NCI-H526 treated with DMSO at 0.1 percent for 48 hours (cell line): Measurements from ENCODE around the gene PTDSS2.
A peak's percentile ranks its signal among the peaks of the same experiment; 100 is the strongest.
"Not testable (repeated sequence)": the region's sequence is repeated elsewhere in the genome, so short reads cannot be mapped to it uniquely, and the experiment has no call there.

Experiments used
- DNase-seq: peaks from one replicate; lab custom pipeline; 2025; lab: John Stamatoyannopoulos, UW

Gene PTDSS2

DNA sequence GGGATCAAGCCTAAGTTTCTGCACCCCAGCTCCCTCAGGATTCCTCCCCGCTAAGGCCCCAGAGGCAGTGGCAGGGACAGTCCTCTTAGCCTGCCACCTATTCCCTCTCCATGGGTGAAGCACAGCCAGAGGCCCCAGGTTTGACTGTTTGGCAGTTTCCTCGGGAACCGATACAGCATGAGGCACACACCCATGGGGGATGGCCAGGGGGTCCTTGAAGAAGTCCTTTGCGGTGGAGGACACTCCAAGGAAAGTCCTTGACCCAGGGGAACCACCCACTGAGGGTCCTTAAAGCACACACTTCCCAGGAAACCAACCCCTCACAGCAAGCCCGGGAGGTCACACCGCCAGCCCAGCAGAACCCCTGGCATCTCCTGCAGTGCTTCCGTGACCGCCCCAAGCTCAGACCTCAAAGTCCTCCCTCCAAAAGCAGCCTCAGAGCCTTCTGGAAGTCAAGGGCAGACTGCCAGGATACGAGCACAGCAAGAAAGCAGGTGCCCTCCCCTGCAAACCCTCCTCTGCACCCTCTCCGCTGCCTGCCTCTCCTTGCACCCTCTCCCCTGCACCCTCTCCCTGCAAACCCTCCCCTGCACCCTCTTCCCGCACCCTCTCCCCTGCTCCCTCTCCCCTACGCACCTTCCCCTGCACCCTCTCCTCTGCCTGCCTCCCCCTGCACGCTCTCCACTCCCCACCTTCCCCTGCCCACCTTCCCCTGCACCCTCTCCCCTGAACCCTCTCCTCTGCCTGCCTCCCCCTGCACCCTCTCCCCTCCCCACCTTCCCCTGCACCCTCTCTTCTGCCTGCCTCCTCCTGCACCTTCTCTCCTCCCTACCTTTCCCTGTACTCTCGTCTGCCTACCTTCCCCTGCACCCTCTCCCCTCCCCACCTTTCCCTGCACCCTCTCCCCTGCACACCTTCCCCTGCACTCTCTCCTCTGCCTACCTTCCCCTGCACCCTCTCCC is 36.7 kb upstream of the PTDSS2 start:
- DNase-seq: no peak

DNA sequence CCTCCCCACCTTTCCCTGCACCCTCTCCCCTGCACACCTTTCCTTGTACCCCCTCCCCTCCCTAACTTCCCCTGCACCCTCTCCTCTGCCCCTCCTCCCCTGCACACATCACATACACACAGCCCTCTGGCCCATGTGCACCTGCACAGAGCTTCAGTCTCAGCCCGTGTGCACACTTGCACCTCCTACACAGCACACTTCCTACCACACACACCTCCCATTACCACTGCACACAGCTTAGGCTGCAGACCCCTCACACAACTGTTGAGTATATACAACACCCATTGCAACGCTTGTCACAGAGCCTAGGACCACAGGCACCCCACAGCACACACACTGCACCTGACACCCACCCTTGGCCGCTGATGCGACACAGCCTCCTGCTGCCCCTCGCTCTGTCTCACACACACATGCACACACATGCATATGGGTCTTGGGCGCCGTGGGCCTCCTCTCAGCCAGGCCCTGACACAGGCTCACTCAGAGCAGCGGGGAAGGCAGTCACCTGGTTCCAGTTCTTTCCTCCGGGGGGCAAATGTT is 35.7 kb upstream of the PTDSS2 start:
- DNase-seq: no peak

DNA sequence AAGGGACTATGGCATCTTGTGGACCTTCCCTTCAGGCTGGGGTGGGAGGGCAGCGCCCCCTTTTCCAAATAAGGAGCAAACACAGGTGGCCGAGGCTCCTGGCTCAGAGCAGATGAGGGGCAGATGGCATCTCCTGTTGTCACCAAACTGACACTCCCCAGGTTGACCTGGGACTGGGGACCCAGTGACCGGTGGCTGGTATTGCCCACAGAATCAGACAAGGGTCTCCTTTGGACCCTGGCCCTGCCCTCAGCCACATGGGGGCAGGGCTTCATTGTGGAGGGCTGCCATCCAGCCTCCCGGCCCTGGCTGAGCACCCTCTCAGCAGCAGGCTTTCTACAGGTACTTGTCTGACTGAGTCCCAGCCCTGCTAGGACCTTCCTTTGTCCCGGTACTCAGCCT is 34.4 kb upstream of the PTDSS2 start:
- DNase-seq: no peak

DNA sequence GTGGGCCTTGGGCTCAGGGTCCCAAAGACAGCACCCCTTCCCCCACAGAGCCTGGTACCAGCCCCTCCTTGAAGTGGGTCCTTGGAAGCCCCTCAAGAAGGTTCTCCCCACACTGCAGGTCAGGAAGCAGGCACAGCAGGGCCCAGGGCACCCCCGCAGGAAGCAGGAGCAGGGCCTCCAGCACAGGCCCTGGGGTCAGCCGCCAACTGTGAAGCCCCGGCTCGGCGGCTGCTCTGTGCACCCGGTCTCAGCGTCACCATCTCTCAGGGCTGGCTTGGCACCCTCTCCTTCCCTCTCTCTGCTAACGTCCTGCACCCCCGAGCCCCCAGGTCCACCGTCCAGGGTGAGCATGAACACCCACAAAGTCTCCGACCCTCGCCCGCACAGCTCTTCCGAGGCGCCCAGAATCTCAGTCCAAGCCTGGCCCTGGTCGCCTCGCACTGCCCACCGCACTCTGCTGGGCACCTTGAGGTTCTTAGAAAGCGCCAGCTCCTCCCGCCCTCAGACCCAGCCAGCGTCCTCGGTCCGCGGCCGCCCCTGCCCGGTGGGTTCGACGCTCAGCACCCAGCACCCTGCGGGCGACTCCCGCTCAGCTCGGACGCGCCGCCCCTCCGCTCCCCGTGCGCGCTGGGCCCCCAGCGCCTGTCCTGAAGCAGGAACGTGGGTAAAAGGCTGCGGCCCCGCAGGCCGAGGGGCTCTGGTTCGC is 33.9 kb upstream of the PTDSS2 start:
- DNase-seq: no peak

DNA sequence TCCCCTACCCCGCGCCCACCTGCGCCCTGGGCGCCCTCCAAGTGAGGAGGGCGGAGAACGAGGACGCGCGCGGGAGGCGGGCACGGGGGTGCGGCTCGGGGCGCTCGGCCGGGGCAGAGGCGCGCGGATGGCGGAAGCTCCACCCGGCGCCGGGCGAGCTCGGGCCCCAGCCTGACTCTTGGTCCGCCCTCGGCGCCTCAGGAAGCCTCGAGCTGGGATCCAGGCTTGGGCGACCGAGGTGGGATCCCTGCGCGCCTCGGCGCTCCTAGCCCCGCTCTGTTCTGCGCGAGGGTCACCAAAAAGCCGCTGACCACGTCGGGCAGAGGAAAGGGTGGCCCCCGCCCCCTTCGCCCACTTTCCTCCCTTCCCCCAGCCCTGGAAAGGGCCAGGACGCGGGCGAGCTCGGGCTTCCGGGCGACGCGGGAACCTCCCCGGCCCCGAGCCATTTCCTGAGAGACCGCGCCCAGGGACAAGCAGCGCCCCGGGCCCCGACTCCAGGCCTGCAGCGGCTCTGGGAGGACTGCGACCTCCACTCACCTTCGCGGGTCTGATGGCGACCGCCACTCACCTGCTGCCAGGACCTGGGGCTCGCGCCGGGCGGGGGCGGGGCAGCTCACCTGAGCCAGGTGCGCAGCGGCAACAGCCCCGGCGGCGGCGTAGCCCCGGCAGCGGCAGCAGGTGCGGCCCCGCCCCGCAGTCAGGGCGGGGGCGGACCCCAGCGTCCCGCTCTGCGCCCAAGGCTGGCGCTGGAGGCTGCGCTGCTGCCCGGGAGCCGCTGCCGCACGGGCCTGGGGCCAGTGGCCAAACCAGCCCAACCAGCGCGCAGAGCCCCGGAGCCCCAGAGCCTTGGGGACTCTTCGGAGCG is 33.1 kb upstream of the PTDSS2 start:
- peak; percentile 73 for DNase-seq

DNA sequence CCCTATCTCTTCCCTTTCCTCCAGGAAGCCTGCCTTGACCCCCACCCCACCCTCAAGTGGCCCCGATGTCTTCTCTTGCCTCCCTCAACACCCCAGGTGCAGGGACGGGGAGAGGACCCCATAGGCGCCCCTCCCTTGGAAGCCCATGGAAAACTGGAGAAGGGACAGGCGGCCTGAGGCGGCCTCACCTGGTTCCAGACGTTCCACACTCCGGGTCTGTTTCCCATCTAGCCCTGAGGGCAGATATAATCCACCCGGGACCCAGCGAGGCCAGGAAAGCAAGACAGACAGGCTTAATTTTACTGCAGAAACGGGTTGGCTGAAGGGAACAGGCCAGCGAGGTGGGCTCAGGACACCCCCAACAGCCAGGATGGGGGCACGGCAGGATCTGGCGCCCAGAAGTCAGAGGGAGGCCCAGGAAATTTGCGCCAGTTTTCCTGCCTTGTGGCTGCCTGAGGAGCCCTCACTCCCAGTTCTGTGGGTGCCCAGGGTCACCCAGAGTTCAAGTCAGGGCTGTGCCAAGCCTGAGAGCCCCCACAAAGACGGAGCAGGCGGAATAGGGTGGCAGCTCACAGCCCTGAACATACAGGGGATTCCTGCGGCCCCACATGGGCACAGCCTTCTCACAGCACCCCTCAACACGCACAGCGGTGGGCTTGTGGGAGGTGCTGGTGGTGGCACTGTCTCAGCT is 32.3 kb upstream of the PTDSS2 start:
- DNase-seq: no peak

DNA sequence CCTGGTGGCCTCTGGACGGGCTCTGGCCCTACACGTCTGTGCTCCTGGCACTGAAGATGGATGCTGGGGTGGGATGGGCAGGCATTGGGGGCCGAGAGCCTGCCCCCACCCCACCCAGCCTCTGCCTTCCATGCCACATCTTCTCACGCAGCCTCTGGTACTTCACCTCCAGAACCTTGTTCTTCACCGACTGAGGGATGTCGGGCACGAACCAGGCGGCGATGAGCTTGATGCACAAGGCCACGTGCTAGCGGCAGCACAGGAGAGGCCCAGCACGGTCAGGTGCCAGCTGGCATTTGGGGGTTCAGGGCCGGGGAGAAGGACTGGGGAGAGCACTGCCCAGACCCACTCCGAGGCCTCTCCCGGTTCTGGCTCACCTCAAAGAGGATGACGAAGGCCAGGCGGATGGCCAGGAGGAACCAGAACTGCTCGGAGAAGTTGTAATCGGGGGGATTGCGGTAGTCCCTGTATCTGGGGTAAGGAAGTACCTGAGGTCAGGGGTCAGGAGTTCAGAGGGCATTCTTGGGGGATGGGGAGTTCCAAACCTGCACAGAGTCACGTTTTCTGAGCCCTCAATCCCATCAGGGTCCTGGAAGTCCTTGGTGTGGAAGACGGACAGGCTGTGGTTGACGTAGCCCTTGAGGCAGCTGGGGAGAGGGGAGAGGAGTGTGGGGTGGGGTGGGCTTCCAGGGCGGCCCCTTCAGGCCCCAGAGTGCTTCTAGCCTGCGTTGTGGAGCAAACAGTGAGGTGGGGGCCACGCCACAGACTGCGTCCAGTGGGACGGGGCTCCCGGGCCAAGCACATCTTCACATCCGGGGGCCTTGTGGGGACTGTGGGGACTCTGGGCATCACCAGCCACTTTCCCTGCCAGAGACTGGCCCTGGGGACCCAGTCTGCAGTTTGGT is 31.5 kb upstream of the PTDSS2 start:
- no peak for DNase-seq

DNA sequence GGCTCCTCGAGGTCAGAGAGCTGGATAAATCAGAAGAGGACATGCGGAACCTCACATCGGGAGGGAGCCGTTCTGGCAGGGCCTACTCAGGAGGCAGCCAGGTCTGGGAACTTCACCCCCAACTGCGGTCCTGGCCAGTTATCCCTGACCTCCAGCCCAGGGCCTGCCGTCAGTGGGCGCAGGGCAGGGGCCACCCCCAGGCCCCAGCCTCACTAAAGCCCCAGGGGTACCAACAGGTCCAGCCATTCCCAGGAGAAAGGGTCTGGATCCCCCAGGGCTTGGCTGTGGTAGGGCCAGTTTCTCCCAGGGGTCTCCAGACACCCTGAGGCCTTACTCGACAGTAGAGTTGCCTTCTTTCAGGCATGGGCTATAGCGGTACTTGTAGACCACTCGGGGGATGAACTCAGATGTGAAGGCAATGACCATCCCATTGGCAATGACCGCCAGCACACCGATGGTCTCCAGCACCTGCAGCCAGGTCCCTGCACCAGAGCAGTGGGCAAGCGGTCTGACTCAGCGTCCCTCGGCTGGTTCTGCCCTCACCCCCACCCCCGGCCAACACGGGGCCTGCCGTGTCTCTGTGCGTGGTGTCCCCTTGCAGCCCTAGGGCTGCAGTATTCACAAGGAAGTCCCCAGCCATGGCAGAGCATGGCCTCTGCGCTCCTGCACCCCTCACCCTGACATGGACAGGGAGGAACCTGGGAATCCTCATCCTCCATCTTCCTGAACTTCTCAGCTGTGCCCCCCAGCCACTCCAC is 30.7 kb upstream of the PTDSS2 start:
- DNase-seq: no peak

DNA sequence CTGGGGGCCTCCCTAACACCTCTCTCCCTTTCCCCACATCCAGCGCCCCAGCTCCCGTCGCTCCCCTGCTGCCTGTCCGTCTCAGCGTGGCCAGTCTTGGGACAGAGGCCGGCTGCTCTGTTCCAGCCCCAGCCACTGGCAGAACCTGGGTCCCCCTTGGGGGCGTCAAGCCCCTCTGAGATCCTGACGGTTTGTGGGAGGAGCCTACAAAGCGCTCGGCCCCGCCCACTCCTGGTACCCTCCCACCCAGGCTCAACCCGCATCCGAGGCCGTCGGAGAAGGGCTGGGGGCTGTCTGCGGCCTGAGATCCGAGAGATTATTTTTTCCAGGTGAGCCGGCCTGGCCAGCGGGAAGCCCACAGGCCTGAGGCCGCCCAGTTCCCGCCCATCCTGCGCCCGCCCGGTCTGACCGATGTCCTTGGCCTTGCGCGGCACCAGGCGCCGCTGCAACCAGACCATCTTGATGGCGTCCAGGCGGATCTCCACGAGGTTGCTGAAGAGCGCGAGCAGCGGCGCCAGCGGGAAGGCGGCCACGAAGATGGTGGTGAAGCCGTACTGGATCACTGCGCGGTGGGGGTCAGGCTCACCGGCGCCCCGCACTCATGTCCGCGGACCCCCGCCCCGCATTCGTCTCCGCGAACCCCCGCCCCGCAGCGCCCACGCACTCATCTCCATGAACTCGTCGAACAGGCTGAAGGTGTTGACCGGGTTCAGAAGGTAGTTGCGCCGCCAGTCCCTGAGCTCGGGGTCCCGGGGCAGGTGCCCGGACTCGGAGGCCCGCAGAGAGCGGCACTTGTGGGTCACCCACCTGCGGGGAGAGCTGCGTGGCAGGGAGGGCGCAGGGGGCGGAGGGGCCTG is 29.8 kb upstream of the PTDSS2 start:
- DNase-seq: no peak

DNA sequence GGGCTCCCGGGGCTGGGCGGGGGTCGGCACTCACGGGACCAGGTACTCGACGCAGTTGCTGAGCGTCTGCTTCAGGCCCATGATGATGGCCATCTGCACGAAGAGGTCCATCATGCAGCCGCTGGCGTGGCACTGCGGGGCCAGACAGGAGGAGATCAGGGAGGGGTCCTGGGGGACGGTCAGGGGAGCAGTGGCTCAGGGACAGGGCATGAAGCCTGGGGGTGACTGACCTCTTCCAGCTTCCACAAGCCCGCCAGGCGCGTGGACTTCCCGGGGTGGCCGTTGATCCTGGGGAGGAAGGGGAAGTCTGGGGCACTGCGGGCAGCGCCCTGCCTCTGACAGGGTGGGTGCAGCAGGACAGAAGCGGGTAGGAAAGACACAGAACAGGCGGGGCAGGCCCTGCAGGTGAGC is 29.2 kb upstream of the PTDSS2 start:
- no peak for DNase-seq

DNA sequence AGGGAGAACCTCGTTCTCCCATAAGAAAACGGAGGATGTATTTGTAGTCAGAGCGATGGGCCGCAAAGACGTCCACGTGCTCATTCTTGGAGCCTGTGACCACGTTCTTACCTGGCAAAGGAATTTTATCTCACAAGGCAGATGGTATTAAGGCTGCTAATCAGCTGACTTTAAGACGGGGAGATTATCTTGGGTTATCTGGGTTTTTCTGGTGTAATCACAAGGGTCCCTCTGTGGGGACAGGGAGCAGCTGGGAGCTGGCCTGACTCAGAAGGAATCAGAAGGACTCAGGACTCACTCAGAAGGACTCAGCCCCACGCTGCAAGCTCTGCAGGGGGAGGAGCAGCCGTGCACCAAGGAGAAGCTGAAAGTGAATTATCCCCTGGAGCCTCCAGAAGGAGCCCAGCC is 27.8 kb upstream of the PTDSS2 start:
- no peak for DNase-seq

DNA sequence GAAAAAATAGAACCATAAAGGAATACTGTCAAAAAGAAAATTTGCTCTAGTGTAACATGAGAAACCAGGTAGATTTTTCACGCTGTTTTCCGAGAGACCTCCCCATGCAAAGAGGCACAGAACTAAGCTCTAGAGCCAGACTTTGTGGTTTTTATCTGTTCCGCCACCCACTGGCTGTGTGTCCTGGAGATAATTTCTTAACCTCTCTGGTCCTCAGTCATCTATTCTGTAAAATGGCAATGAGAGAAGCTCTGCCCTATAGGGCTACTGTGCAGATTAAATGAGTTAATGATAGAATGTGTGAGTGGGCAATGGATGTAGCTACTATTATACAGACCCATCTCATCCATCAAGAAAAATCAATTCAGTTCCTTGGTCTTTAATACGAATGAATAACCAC is 25.8 kb upstream of the PTDSS2 start:
- DNase-seq: no peak

DNA sequence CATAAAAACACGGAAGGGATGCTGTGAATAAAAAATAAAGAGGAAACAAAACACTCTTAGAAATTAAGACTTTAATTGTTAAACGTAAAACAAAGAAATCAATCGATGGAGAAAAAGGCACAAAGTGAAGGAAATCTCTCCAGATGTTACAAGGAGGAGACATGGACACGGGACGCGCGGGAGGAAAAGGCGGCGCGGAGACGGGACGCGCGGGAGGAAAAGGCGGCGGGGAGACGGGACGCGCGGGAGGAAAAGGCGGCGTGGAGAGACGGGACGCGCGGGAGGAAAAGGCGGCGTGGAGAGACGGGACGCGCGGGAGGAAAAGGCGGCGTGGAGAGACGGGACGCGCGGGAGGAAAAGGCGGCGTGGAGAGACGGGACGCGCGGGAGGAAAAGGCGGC is 25.3 kb upstream of the PTDSS2 start:
- not testable (repeated sequence) for DNase-seq

DNA sequence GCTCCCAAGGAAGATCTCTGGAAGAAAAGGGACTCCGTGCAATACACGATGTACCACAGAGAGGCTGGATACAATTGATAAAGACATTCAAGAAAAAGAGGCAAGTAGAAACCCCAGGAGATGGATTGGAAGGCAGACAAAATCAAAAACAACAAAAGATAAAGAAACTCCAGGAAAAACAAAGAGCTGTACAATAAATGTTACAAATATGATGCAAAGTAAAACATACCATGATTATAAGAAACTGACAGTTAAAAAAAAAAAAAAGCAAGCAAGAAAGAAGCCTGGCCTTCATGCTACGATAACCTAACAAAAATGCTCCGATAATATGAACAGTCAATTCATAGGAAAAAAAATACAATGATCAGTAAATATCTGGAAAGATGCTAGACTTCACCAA is 24.8 kb upstream of the PTDSS2 start:
- no peak for DNase-seq

DNA sequence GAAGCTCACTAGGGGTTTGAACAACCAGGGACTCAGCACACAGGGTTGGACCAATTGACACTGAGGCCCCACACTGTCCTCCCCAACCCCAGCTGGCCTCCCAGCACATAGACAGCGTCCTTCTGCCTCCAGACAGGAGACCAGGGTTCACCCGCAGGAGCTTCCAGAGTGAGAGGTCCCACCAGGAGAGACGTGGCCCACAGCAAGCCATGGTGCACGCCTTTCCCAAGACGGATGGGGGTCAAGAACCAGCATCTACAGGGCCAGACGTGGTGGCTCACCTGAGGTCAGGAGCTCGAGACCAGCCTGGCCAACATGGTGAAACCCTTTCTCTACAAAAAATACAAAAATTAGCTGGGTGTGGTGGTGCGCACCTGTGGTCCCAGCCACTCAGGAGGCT is 23.2 kb upstream of the PTDSS2 start:
- DNase-seq: no peak

DNA sequence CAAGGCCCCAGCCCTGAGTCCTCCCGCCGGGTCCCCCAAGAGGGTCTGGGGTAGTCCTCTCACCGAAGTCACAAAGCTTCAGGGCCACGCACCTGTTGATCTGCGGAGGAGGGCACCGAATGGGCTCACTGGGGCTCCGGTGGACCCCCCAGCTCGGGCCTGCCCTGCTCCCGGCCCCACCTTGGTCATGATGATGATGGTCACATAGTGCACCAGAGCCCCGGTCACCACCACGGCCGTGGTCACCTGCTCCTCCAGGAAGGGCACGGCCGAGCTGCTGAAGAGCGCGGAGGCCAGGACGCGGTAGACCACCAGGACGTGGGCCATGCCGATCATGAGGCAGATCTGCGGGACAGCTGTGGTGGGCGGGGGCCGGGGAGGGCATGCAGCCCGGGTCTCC is 21.8 kb upstream of the PTDSS2 start:
- no peak for DNase-seq

DNA sequence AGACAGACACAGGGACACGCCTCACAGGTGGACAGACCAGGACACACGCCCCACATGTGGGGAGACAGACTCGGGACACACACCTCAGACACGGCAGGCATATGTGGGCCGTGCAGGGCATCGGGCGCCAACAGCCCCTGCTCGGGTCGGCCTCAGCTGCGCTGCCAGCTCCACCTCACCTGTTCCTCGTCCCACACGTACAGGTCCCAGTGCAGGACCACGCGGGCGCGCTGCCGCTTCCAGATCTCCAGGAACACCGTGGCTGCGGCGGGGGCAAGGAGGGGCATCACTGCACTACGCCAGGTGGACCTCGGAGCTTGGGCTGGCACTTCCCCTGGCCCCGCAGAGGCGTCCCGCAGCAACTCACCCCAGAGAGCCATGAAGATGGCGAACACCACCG is 20.7 kb upstream of the PTDSS2 start:
- DNase-seq: no peak

DNA sequence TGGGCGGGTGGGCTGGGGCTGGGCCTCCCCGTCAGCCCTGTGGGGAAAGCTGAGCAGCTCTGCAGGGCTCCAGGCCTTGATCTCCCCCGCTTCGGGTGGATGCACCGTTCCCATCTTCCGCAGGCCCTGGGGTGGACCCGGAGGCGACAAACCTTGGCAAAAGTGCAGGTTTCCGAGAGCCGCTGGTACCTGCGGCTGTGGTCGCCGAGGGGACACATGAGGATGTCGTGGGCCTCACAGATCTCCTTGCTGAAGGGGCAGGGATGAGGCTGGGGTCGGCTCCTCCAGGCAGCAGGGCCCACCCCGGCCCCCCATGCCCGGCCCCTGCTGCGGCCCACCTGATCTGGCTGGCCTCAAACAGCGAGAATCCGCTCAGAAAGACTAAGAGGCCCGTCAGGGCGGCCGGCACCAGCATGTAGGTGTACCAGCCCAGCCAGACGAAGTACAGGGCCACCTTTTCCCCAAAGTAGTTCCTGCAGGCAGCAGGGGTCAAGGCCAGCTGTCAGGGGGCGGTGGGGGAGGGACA is 20.1 kb upstream of the PTDSS2 start:
- DNase-seq: no peak
